Colon (tissue), 2 donors: ENCODE data around the gene NFATC2.

Experiments
- FAIRE-seq: peaks from 2 replicates; lab custom pipeline; 2012; peaks lifted over from hg19 to GRCh38; lab: Jason Lieb, UNC
- donor health status: control.
- donor health status: control.

NFATC2 gene

GRCh38 chr20:51513545-51513944 lies 29.0 kb downstream of the NFATC2 start:
- no peak for FAIRE-seq

GRCh38 chr20:51512645-51513044 lies 29.9 kb downstream of the NFATC2 start:
- FAIRE-seq: no peak

GRCh38 chr20:51511861-51512619 lies 30.5 kb downstream of the NFATC2 start:
- no peak for FAIRE-seq

GRCh38 chr20:51510936-51511605 lies 31.4 kb downstream of the NFATC2 start:
- no peak for FAIRE-seq

- no peak for FAIRE-seq
Observed at GRCh38 chr20:51510169-51510568, 32.4 kb downstream of the NFATC2 start.

- no peak for FAIRE-seq
Observed at GRCh38 chr20:51509208-51509607, 33.3 kb downstream of the NFATC2 start.

GRCh38 chr20:51508780-51509179 lies 33.7 kb downstream of the NFATC2 start:
- no peak for FAIRE-seq

GRCh38 chr20:51508158-51508557 lies 34.4 kb downstream of the NFATC2 start:
- FAIRE-seq: no peak

GRCh38 chr20:51507216-51508036 lies 35.1 kb downstream of the NFATC2 start:
- FAIRE-seq: no peak

- no peak for FAIRE-seq
Observed at GRCh38 chr20:51506527-51507215, 35.8 kb downstream of the NFATC2 start.

- FAIRE-seq: no peak
Observed at GRCh38 chr20:51505566-51505965, 37.0 kb downstream of the NFATC2 start.

- FAIRE-seq: no peak
Observed at GRCh38 chr20:51503376-51503775, 39.1 kb downstream of the NFATC2 start.

- FAIRE-seq: no peak
Observed at GRCh38 chr20:51500936-51501335, 41.6 kb downstream of the NFATC2 start.

- FAIRE-seq: no peak
Observed at GRCh38 chr20:51500311-51500710, 42.2 kb downstream of the NFATC2 start.

- FAIRE-seq: no peak
Observed at GRCh38 chr20:51498765-51499540, 43.6 kb downstream of the NFATC2 start.

GRCh38 chr20:51497542-51498467 lies 44.7 kb downstream of the NFATC2 start:
- no peak for FAIRE-seq

- FAIRE-seq: no peak
Observed at GRCh38 chr20:51496964-51497363, 45.6 kb downstream of the NFATC2 start.

GRCh38 chr20:51495921-51496545 lies 46.5 kb downstream of the NFATC2 start:
- FAIRE-seq: no peak

- no peak for FAIRE-seq
Observed at GRCh38 chr20:51495291-51495690, 47.2 kb downstream of the NFATC2 start.
